ENCODE measurements around the gene TAF11L4. TPM values are rescaled to one million over a fixed set of nuclear protein-coding genes. Genes with fewer than 3 reads are reported as not detected.

The TAF11L4 gene
- not detected in 2 replicates for total RNA-seq

GRCh38 chr5:17521501-17521900 is at the start of gene TAF11L4:
Gene TAF11L4, plus strand, starts transcription at chr5:17521801.

GRCh38 chr5:17497931-17498330 is 23.7 kb upstream of the TAF11L4 start, which contains the start of gene TAF11L2:
Gene TAF11L2, plus strand, starts transcription at chr5:17498231.

GRCh38 chr5:17518067-17518466 is 3.5 kb upstream of the TAF11L4 start, which contains the start of gene TAF11L3:
Gene TAF11L3, plus strand, starts transcription at chr5:17518367.

GRCh38 chr5:17524935-17525334 is 3.3 kb downstream of the TAF11L4 start, which contains the start of gene TAF11L5:
Gene TAF11L5, plus strand, starts transcription at chr5:17525235.

GRCh38 chr5:17528369-17528768 is 6.8 kb downstream of the TAF11L4 start, which contains the start of gene TAF11L6:
Gene TAF11L6, plus strand, starts transcription at chr5:17528669.

Other genes starting within 250 kb of the TAF11L4 start
- not detected in 2 replicates for gene TAF11L2, start 23.6 kb upstream of the TAF11L4 start, total RNA-seq
- not detected in 2 replicates for gene TAF11L3, start 3.4 kb upstream of the TAF11L4 start, total RNA-seq
- gene TAF11L5, start 3.4 kb downstream of the TAF11L4 start, total RNA-seq: not detected in 2 replicates
- not detected in 2 replicates for gene TAF11L6, start 6.9 kb downstream of the TAF11L4 start, total RNA-seq
- not detected in 2 replicates for gene TAF11L7, start 64.0 kb downstream of the TAF11L4 start, total RNA-seq
- gene TAF11L8, start 69.2 kb downstream of the TAF11L4 start, total RNA-seq: not detected in 2 replicates
- gene TAF11L9, start 72.6 kb downstream of the TAF11L4 start, total RNA-seq: not detected in 2 replicates
- gene TAF11L10, start 76.0 kb downstream of the TAF11L4 start, total RNA-seq: not detected in 2 replicates
- gene TAF11L11, start 82.4 kb downstream of the TAF11L4 start, total RNA-seq: not detected in 2 replicates
- gene TAF11L12, start 88.6 kb downstream of the TAF11L4 start, total RNA-seq: not detected in 2 replicates
- gene TAF11L13, start 110.3 kb downstream of the TAF11L4 start, total RNA-seq: not detected in 2 replicates
- not detected in 2 replicates for gene TAF11L14, start 112.7 kb downstream of the TAF11L4 start, total RNA-seq